ENCODE data around the gene KCTD2. TPM values are rescaled to one million over a fixed set of nuclear protein-coding genes. Genes with fewer than 3 reads are reported as not detected.

Gene KCTD2
- polyA plus RNA-seq, 2 donors: 10.0 to 11.5 TPM

GRCh38 chr17:75090871-75091854 lies 44.1 kb downstream of the KCTD2 start:
- Histone ChIP-seq H3K36me3 (ENCODE audit: control insufficient read depth in 2 of 2, insufficient read depth in 2 of 2, low read length in 1 of 2) (no peaks in the 10 kb centered on the region), H3K4me3 (ENCODE audit: low read depth in 1 of 2, low read length in 2 of 2) (no peak overlapping the region), H3K27me3 (ENCODE audit: control insufficient read depth in 1 of 2, insufficient read depth in 2 of 2, low read length in 2 of 2) (no peaks in the 10 kb centered on the region), H3K9me3 (ENCODE audit: control insufficient read depth in 2 of 2, insufficient read depth in 1 of 2, low read depth in 1 of 2, low read length in 1 of 2) (no peaks in the 10 kb centered on the region), H3K4me1 (ENCODE audit: control insufficient read depth in 2 of 2, insufficient read depth in 2 of 2, low read length in 1 of 2) (peaks cover 3 to 55% of the 10 kb centered on the region in 2 donors), H3K27ac (ENCODE audit: low read depth in 2 of 2, low read length in 1 of 2) (peak overlapping the region; percentile 65 to 93)
- WGBS, 2 donors: 38 to 48% methylated on average over 19 of the region's 19 CpGs

DNA sequence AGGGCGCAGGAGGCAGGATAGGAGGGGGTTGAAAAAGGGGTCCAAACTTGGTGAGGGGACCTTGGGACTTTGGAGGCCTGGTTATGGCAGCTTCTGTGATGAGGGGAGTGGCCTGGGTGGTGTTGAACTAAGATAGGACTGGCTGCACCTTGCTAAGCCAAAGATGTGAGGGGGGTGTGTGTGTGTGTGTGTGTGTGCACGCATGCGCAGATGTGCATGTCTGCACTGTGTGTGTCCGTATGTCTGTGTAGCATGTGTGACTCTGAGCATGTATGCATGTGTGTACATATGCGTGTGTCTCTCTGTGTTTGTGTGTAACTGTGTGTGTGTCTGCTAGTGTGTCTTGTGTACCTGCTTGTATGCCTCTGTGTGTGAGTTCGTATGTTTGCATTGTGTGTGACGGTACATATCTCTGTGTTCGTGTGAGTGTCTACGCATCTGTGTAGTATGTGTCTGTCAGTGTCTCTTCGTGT lies 44.9 kb downstream of the KCTD2 start:
- 61 to 65% methylated on average over 10 of the region's 10 CpGs for WGBS, 2 donors
- Histone ChIP-seq H3K9me3 (ENCODE audit: control insufficient read depth in 2 of 2, insufficient read depth in 1 of 2, low read depth in 1 of 2, low read length in 1 of 2) (no peaks in the 10 kb centered on the region), H3K27ac (ENCODE audit: low read depth in 2 of 2, low read length in 1 of 2) (peak overlapping the region; percentile 48 to 93), H3K27me3 (ENCODE audit: control insufficient read depth in 1 of 2, insufficient read depth in 2 of 2, low read length in 2 of 2) (no peaks in the 10 kb centered on the region), H3K36me3 (ENCODE audit: control insufficient read depth in 2 of 2, insufficient read depth in 2 of 2, low read length in 1 of 2) (no peaks in the 10 kb centered on the region), H3K4me3 (ENCODE audit: low read depth in 1 of 2, low read length in 2 of 2) (peak overlapping the region in 1 of 2 donors; percentile 1), H3K4me1 (ENCODE audit: control insufficient read depth in 2 of 2, insufficient read depth in 2 of 2, low read length in 1 of 2) (peaks cover 3 to 57% of the 10 kb centered on the region in 2 donors)

DNA sequence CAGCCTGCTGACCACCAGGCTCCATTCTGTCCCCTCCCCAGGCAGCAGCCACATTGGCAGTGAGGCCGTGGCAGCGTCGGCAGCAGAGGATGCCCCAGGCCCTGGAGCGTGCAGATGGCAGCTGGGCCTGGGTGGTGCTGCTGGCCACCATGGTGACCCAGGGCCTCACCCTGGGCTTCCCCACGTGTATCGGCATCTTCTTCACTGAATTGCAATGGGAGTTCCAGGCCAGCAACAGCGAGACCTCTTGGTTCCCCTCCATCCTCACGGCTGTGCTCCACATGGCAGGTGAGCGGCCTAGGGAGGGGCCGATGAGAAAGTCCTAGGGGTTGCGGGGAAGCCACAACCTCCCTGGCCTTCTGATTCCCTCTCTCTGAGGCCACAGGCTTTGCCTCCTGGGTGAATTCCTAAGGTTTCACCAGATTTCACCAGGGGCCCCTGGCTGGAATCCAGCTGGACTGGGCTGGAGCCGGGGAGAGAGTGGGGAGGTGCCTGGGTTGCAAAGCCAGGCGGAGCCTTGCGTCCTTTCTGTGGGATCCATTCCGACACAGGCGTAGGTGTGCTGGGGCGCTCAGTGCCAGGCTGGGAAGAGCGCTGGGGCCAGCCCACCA lies 46.6 kb downstream of the KCTD2 start:
- H3K27ac ChIP-seq (ENCODE audit: low read depth in 2 of 2, low read length in 1 of 2): peak overlapping the region; percentile 67 to 89
- 62 to 73% methylated on average over 18 of the region's 18 CpGs for WGBS, 2 donors

DNA sequence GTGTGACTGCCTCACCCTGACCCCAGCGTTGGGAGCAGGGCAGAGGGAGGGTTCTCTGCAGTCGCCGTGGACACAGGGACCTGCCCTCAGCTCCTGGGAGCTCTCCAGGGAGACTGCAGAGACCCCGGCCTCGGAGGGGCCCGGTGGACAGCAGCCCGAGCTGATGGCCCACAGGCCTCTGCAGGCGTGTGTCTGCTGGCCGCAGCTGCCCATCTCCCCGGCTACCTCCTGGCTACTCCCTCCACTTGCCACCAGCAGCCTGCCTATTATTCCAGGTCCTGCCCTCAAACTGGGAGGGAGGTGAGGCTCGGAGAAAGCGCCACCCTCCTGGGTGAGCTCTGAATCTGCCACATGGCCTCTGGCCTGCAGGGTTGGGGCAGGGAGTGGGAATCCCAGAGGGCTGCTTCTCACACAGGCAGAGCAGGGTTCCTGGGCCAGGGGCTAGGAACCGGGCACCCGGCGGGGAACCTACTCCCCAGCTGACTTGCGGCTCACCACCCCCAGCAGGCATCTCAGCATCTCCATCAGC lies 47.9 kb downstream of the KCTD2 start:
- Histone ChIP-seq H3K36me3 (ENCODE audit: control insufficient read depth in 2 of 2, insufficient read depth in 2 of 2, low read length in 1 of 2) (peaks cover 0 to 6% of the 10 kb centered on the region in 2 donors), H3K9me3 (ENCODE audit: control insufficient read depth in 2 of 2, insufficient read depth in 1 of 2, low read depth in 1 of 2, low read length in 1 of 2) (no peaks in the 10 kb centered on the region), H3K27me3 (ENCODE audit: control insufficient read depth in 1 of 2, insufficient read depth in 2 of 2, low read length in 2 of 2) (no peaks in the 10 kb centered on the region), H3K4me1 (ENCODE audit: control insufficient read depth in 2 of 2, insufficient read depth in 2 of 2, low read length in 1 of 2) (peaks cover 0 to 52% of the 10 kb centered on the region in 2 donors), H3K4me3 (ENCODE audit: low read depth in 1 of 2, low read length in 2 of 2) (no peak overlapping the region), H3K27ac (ENCODE audit: low read depth in 2 of 2, low read length in 1 of 2) (peak overlapping the region; percentile 8 to 61)
- 76 to 81% methylated on average over 16 of the region's 16 CpGs for WGBS, 2 donors

More for the DNA sequence above, 46.6 kb downstream of the KCTD2 start:
- H3K4me3 ChIP-seq (ENCODE audit: low read depth in 1 of 2, low read length in 2 of 2): no peak overlapping the region
- peaks cover 0 to 57% of the 10 kb centered on the region in 2 donors for H3K4me1 ChIP-seq (ENCODE audit: control insufficient read depth in 2 of 2, insufficient read depth in 2 of 2, low read length in 1 of 2)
- H3K9me3 ChIP-seq (ENCODE audit: control insufficient read depth in 2 of 2, insufficient read depth in 1 of 2, low read depth in 1 of 2, low read length in 1 of 2): no peaks in the 10 kb centered on the region
- no peaks in the 10 kb centered on the region for H3K27me3 ChIP-seq (ENCODE audit: control insufficient read depth in 1 of 2, insufficient read depth in 2 of 2, low read length in 2 of 2)
- peaks cover 0 to 3% of the 10 kb centered on the region in 2 donors for H3K36me3 ChIP-seq (ENCODE audit: control insufficient read depth in 2 of 2, insufficient read depth in 2 of 2, low read length in 1 of 2)

DNA sequence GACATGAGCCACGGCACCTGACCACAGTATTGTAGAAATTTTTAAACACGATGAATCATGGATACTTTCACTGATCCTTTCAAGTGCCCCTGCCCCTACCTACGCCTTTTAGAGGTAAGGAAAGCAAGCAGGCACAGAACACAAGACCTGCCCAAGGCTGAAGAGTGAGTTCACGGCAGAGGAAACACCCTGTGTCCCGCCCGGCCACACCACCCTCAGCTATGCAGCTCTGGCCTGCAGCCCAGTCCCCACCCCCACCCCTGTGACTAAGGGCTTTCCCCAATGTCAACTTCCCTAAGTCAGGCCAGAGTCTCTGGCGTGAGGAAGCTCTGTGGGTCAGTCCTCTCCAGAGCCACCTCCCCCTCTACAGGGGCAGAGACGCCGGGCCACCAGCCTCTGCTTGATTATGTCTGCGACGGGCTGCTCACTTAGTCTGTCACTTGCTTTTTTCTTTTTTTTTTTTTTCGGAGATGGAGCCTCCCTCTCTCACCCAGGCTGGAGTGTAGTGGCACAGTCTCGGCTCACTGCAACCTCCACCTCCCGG lies 49.1 kb downstream of the KCTD2 start:
- H3K4me3 ChIP-seq (ENCODE audit: low read depth in 1 of 2, low read length in 2 of 2): no peak overlapping the region
- 26 to 28% methylated on average over 14 of the region's 14 CpGs for WGBS, 2 donors
- peaks cover 0 to 15% of the 10 kb centered on the region in 2 donors for H3K36me3 ChIP-seq (ENCODE audit: control insufficient read depth in 2 of 2, insufficient read depth in 2 of 2, low read length in 1 of 2)
- H3K4me1 ChIP-seq (ENCODE audit: control insufficient read depth in 2 of 2, insufficient read depth in 2 of 2, low read length in 1 of 2): peaks cover 0 to 43% of the 10 kb centered on the region in 2 donors
- no peaks in the 10 kb centered on the region for H3K27me3 ChIP-seq (ENCODE audit: control insufficient read depth in 1 of 2, insufficient read depth in 2 of 2, low read length in 2 of 2)
- H3K27ac ChIP-seq (ENCODE audit: low read depth in 2 of 2, low read length in 1 of 2): peak overlapping the region; percentile 64 to 79
- H3K9me3 ChIP-seq (ENCODE audit: control insufficient read depth in 2 of 2, insufficient read depth in 1 of 2, low read depth in 1 of 2, low read length in 1 of 2): no peaks in the 10 kb centered on the region

GRCh38 chr17:75097865-75098264 lies 50.8 kb downstream of the KCTD2 start:
- Histone ChIP-seq H3K27me3 (ENCODE audit: control insufficient read depth in 1 of 2, insufficient read depth in 2 of 2, low read length in 2 of 2) (no peaks in the 10 kb centered on the region), H3K9me3 (ENCODE audit: control insufficient read depth in 2 of 2, insufficient read depth in 1 of 2, low read depth in 1 of 2, low read length in 1 of 2) (no peaks in the 10 kb centered on the region), H3K4me3 (ENCODE audit: low read depth in 1 of 2, low read length in 2 of 2) (no peak overlapping the region), H3K36me3 (ENCODE audit: control insufficient read depth in 2 of 2, insufficient read depth in 2 of 2, low read length in 1 of 2) (peaks cover 0 to 15% of the 10 kb centered on the region in 2 donors), H3K4me1 (ENCODE audit: control insufficient read depth in 2 of 2, insufficient read depth in 2 of 2, low read length in 1 of 2) (peaks cover 0 to 29% of the 10 kb centered on the region in 2 donors), H3K27ac (ENCODE audit: low read depth in 2 of 2, low read length in 1 of 2) (no peak overlapping the region)
- 90 to 96% methylated on average over 7 of the region's 7 CpGs for WGBS, 2 donors

DNA sequence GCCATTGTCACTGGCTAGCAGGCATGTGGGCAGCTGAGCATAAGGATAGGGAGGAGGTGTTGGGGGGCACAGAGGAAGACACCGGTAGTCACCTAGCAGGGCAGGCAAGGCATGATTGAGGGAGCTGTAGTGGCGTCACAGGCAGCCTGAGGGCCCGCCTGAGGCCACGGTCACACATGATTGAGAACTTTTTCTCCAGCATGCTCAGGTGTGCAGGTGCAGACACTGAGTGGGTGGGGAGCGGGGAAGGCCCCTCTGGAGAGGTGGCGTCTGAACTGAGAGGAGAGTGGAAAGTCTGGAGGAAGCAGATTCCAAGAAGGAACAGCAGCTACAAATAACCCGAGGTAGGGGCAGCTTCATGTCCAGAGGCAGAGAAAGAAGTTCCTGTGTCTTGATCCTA lies 51.8 kb downstream of the KCTD2 start:
- WGBS, 2 donors: 74 to 80% methylated on average over 7 of the region's 7 CpGs
- Histone ChIP-seq H3K9me3 (ENCODE audit: control insufficient read depth in 2 of 2, insufficient read depth in 1 of 2, low read depth in 1 of 2, low read length in 1 of 2) (no peaks in the 10 kb centered on the region), H3K4me3 (ENCODE audit: low read depth in 1 of 2, low read length in 2 of 2) (no peak overlapping the region), H3K27me3 (ENCODE audit: control insufficient read depth in 1 of 2, insufficient read depth in 2 of 2, low read length in 2 of 2) (no peaks in the 10 kb centered on the region), H3K4me1 (ENCODE audit: control insufficient read depth in 2 of 2, insufficient read depth in 2 of 2, low read length in 1 of 2) (peaks cover 0 to 19% of the 10 kb centered on the region in 2 donors), H3K36me3 (ENCODE audit: control insufficient read depth in 2 of 2, insufficient read depth in 2 of 2, low read length in 1 of 2) (peaks cover 0 to 16% of the 10 kb centered on the region in 2 donors), H3K27ac (ENCODE audit: low read depth in 2 of 2, low read length in 1 of 2) (no peak overlapping the region)

GRCh38 chr17:75099881-75100595 lies 53.0 kb downstream of the KCTD2 start:
- 96 to 97% methylated on average over 31 of the region's 31 CpGs for WGBS, 2 donors
- no peaks in the 10 kb centered on the region for H3K27me3 ChIP-seq (ENCODE audit: control insufficient read depth in 1 of 2, insufficient read depth in 2 of 2, low read length in 2 of 2)
- no peak overlapping the region for H3K27ac ChIP-seq (ENCODE audit: low read depth in 2 of 2, low read length in 1 of 2)
- H3K4me1 ChIP-seq (ENCODE audit: control insufficient read depth in 2 of 2, insufficient read depth in 2 of 2, low read length in 1 of 2): peaks cover 0 to 11% of the 10 kb centered on the region in 2 donors
- H3K9me3 ChIP-seq (ENCODE audit: control insufficient read depth in 2 of 2, insufficient read depth in 1 of 2, low read depth in 1 of 2, low read length in 1 of 2): no peaks in the 10 kb centered on the region
- no peak overlapping the region for H3K4me3 ChIP-seq (ENCODE audit: low read depth in 1 of 2, low read length in 2 of 2)
- peaks cover 0 to 22% of the 10 kb centered on the region in 2 donors for H3K36me3 ChIP-seq (ENCODE audit: control insufficient read depth in 2 of 2, insufficient read depth in 2 of 2, low read length in 1 of 2)

Data from esophagus (tissue), 2 donors.